ENCODE measurements around the gene CCM2.

The CCM2 gene

GRCh38 chr7:44963364-44964290 lies 36.4 kb upstream of the CCM2 start:
- Histone ChIP-seq H3K9me3 (replicated peaks; ENCODE audit: low read length) (no peaks in the 10 kb centered on the region), H3K4me1 (ENCODE audit: control insufficient read depth, insufficient read depth, low read length) (peaks cover 9% of the 10 kb centered on the region), H3K36me3 (ENCODE audit: insufficient read depth, low read length) (no peaks in the 10 kb centered on the region), H3K27me3 (ENCODE audit: control insufficient read depth, insufficient read depth, low read length) (peaks cover 21% of the 10 kb centered on the region), H3K9ac (ENCODE audit: low read depth, low read length) (no peak overlapping the region), H3K4me3 (ENCODE audit: low read length) (no peak overlapping the region), H3K4me2 (ENCODE audit: low read length) (peak overlapping the region; percentile 95)

GRCh38 chr7:44964384-44964830 lies 35.6 kb upstream of the CCM2 start:
- peaks cover 9% of the 10 kb centered on the region for H3K4me1 ChIP-seq (ENCODE audit: control insufficient read depth, insufficient read depth, low read length)
- no peaks in the 10 kb centered on the region for H3K36me3 ChIP-seq (ENCODE audit: insufficient read depth, low read length)

GRCh38 chr7:44964831-44965440 lies 35.1 kb upstream of the CCM2 start:
- peaks cover 16% of the 10 kb centered on the region for H3K27me3 ChIP-seq (ENCODE audit: control insufficient read depth, insufficient read depth, low read length)

More at GRCh38 chr7:44964384-44964830, 35.6 kb upstream of the CCM2 start:
- Histone ChIP-seq H3K27me3 (ENCODE audit: control insufficient read depth, insufficient read depth, low read length) (peaks cover 21% of the 10 kb centered on the region), H3K4me2 (ENCODE audit: low read length) (no peak overlapping the region), H3K9ac (ENCODE audit: low read depth, low read length) (no peak overlapping the region), H3K9me3 (replicated peaks; ENCODE audit: low read length) (no peaks in the 10 kb centered on the region), H3K4me3 (ENCODE audit: low read length) (no peak overlapping the region)

GRCh38 chr7:44965441-44965903 lies 34.5 kb upstream of the CCM2 start:
- no peak overlapping the region for H3K4me3 ChIP-seq (ENCODE audit: low read length)
- H3K27me3 ChIP-seq (ENCODE audit: control insufficient read depth, insufficient read depth, low read length): peaks cover 11% of the 10 kb centered on the region
- no peak overlapping the region for H3K4me2 ChIP-seq (ENCODE audit: low read length)
- H3K9me3 ChIP-seq (replicated peaks; ENCODE audit: low read length): no peaks in the 10 kb centered on the region
- H3K36me3 ChIP-seq (ENCODE audit: insufficient read depth, low read length): no peaks in the 10 kb centered on the region
- no peak overlapping the region for H3K9ac ChIP-seq (ENCODE audit: low read depth, low read length)
- peaks cover 9% of the 10 kb centered on the region for H3K4me1 ChIP-seq (ENCODE audit: control insufficient read depth, insufficient read depth, low read length)

More at GRCh38 chr7:44964831-44965440, 35.1 kb upstream of the CCM2 start:
- H3K4me3 ChIP-seq (ENCODE audit: low read length): no peak overlapping the region
- H3K9ac ChIP-seq (ENCODE audit: low read depth, low read length): no peak overlapping the region
- peaks cover 9% of the 10 kb centered on the region for H3K4me1 ChIP-seq (ENCODE audit: control insufficient read depth, insufficient read depth, low read length)
- H3K9me3 ChIP-seq (replicated peaks; ENCODE audit: low read length): no peaks in the 10 kb centered on the region
- no peak overlapping the region for H3K4me2 ChIP-seq (ENCODE audit: low read length)
- no peaks in the 10 kb centered on the region for H3K36me3 ChIP-seq (ENCODE audit: insufficient read depth, low read length)

GRCh38 chr7:44965937-44966730 lies 33.9 kb upstream of the CCM2 start:
- H3K36me3 ChIP-seq (ENCODE audit: insufficient read depth, low read length): no peaks in the 10 kb centered on the region
- H3K4me2 ChIP-seq (ENCODE audit: low read length): no peak overlapping the region
- H3K9me3 ChIP-seq (replicated peaks; ENCODE audit: low read length): no peaks in the 10 kb centered on the region
- H3K9ac ChIP-seq (ENCODE audit: low read depth, low read length): no peak overlapping the region
- peaks cover 9% of the 10 kb centered on the region for H3K4me1 ChIP-seq (ENCODE audit: control insufficient read depth, insufficient read depth, low read length)
- H3K27me3 ChIP-seq (ENCODE audit: control insufficient read depth, insufficient read depth, low read length): peaks cover 11% of the 10 kb centered on the region
- no peak overlapping the region for H3K4me3 ChIP-seq (ENCODE audit: low read length)

- Histone ChIP-seq H3K4me1 (ENCODE audit: control insufficient read depth, insufficient read depth, low read length) (peaks cover 9% of the 10 kb centered on the region), H3K4me2 (ENCODE audit: low read length) (no peak overlapping the region), H3K9me3 (replicated peaks; ENCODE audit: low read length) (no peaks in the 10 kb centered on the region), H3K36me3 (ENCODE audit: insufficient read depth, low read length) (no peaks in the 10 kb centered on the region), H3K4me3 (ENCODE audit: low read length) (no peak overlapping the region), H3K9ac (ENCODE audit: low read depth, low read length) (no peak overlapping the region), H3K27me3 (ENCODE audit: control insufficient read depth, insufficient read depth, low read length) (peaks cover 10% of the 10 kb centered on the region)
Observed at GRCh38 chr7:44966731-44967538, 33.1 kb upstream of the CCM2 start.

- no peaks in the 10 kb centered on the region for H3K9me3 ChIP-seq (replicated peaks; ENCODE audit: low read length)
- H3K27me3 ChIP-seq (ENCODE audit: control insufficient read depth, insufficient read depth, low read length): peaks cover under 1% of the 10 kb centered on the region
- no peak overlapping the region for H3K4me3 ChIP-seq (ENCODE audit: low read length)
- peaks cover 4% of the 10 kb centered on the region for H3K4me1 ChIP-seq (ENCODE audit: control insufficient read depth, insufficient read depth, low read length)
- no peak overlapping the region for H3K4me2 ChIP-seq (ENCODE audit: low read length)
- H3K9ac ChIP-seq (ENCODE audit: low read depth, low read length): no peak overlapping the region
- no peaks in the 10 kb centered on the region for H3K36me3 ChIP-seq (ENCODE audit: insufficient read depth, low read length)
Observed at GRCh38 chr7:44967571-44968446, 32.2 kb upstream of the CCM2 start.

- Histone ChIP-seq H3K9ac (ENCODE audit: low read depth, low read length) (no peak overlapping the region), H3K4me1 (ENCODE audit: control insufficient read depth, insufficient read depth, low read length) (no peaks in the 10 kb centered on the region), H3K36me3 (ENCODE audit: insufficient read depth, low read length) (no peaks in the 10 kb centered on the region), H3K4me2 (ENCODE audit: low read length) (no peak overlapping the region), H3K4me3 (ENCODE audit: low read length) (no peak overlapping the region), H3K27me3 (ENCODE audit: control insufficient read depth, insufficient read depth, low read length) (no peaks in the 10 kb centered on the region), H3K9me3 (replicated peaks; ENCODE audit: low read length) (no peaks in the 10 kb centered on the region)
Observed at GRCh38 chr7:44969049-44969700, 30.8 kb upstream of the CCM2 start.

GRCh38 chr7:44969701-44970522 lies 30.1 kb upstream of the CCM2 start:
- H3K4me1 ChIP-seq (ENCODE audit: control insufficient read depth, insufficient read depth, low read length): no peaks in the 10 kb centered on the region
- H3K9me3 ChIP-seq (replicated peaks; ENCODE audit: low read length): no peaks in the 10 kb centered on the region
- no peaks in the 10 kb centered on the region for H3K27me3 ChIP-seq (ENCODE audit: control insufficient read depth, insufficient read depth, low read length)
- H3K36me3 ChIP-seq (ENCODE audit: insufficient read depth, low read length): no peaks in the 10 kb centered on the region
- H3K4me2 ChIP-seq (ENCODE audit: low read length): no peak overlapping the region
- no peak overlapping the region for H3K4me3 ChIP-seq (ENCODE audit: low read length)
- no peak overlapping the region for H3K9ac ChIP-seq (ENCODE audit: low read depth, low read length)

All from skeletal muscle satellite cell (primary cell).